HG02759 (cell line): Measurements from ENCODE around the gene DDI2.
"Not testable (repeated sequence)": the region's sequence is repeated elsewhere in the genome, so short reads cannot be mapped to it uniquely, and the experiment has no call there.

Experiments
- ATAC-seq: cut with Tn5 transposase; IDR thresholded peaks from one replicate; pipeline ENCODE4 v1.9.1; 2021; ENCODE audit warnings: mild to moderate bottlenecking, moderate library complexity; ENCODE audit not compliant: unreplicated experiment

DDI2 gene

GRCh38 chr1:15617173-15618076 lies at the start of gene DDI2:
Gene DDI2, plus strand, starts transcription at chr1:15617458. Its CDS starts 213 bp downstream, at chr1:15617671.
- peak; percentile 88 for ATAC-seq

GRCh38 chr1:15568387-15569073 lies 48.7 kb upstream of the DDI2 start:
- ATAC-seq, result no peak

GRCh38 chr1:15570861-15571260 lies 46.4 kb upstream of the DDI2 start:
- no peak for ATAC-seq

- no peak for ATAC-seq
These were observed 46.0 kb upstream of the DDI2 start for GRCh38 chr1:15571266-15571665.

GRCh38 chr1:15573477-15573876 lies 43.8 kb upstream of the DDI2 start:
- ATAC-seq, result no peak

- ATAC-seq, result no peak
These were observed 42.5 kb upstream of the DDI2 start for GRCh38 chr1:15574741-15575140.

GRCh38 chr1:15575549-15576150 lies 41.6 kb upstream of the DDI2 start:
- no peak for ATAC-seq

GRCh38 chr1:15577691-15578090 lies 39.6 kb upstream of the DDI2 start:
- no peak for ATAC-seq

- no peak for ATAC-seq
These were observed 38.2 kb upstream of the DDI2 start for GRCh38 chr1:15578921-15579682.

- ATAC-seq, result no peak
These were observed 37.6 kb upstream of the DDI2 start for GRCh38 chr1:15579683-15580047.

- no peak for ATAC-seq
These were observed 34.1 kb upstream of the DDI2 start for GRCh38 chr1:15583016-15583706.

GRCh38 chr1:15584489-15585363 lies 32.5 kb upstream of the DDI2 start, which contains the start of gene AGMAT:
Gene AGMAT, minus strand, starts transcription at chr1:15585051. Its CDS starts 84 bp downstream, at chr1:15584967.
- peak; percentile 67 for ATAC-seq

GRCh38 chr1:15592285-15592684 lies 25.0 kb upstream of the DDI2 start:
- ATAC-seq, result no peak

GRCh38 chr1:15595809-15596617 lies 21.2 kb upstream of the DDI2 start:
- ATAC-seq, result no peak

- ATAC-seq, result no peak
These were observed 18.8 kb upstream of the DDI2 start for GRCh38 chr1:15598436-15598835.

- peak; percentile 97 for ATAC-seq
These were observed 13.9 kb upstream of the DDI2 start for GRCh38 chr1:15603050-15603965.

GRCh38 chr1:15603966-15604282 lies 13.3 kb upstream of the DDI2 start:
- ATAC-seq, result not testable (repeated sequence)

GRCh38 chr1:15604400-15604799 lies 12.9 kb upstream of the DDI2 start:
- not testable (repeated sequence) for ATAC-seq
